Kidney glomerular epithelial cell (primary cell): ENCODE data around the gene TPPP.
"Not testable (repeated sequence)": the region's sequence is repeated elsewhere in the genome, so short reads cannot be mapped to it uniquely, and the experiment has no call there.

Source experiments
- DNase-seq: peaks from one replicate; lab custom pipeline; 2025; lab: John Stamatoyannopoulos, UW

TPPP gene

DNA sequence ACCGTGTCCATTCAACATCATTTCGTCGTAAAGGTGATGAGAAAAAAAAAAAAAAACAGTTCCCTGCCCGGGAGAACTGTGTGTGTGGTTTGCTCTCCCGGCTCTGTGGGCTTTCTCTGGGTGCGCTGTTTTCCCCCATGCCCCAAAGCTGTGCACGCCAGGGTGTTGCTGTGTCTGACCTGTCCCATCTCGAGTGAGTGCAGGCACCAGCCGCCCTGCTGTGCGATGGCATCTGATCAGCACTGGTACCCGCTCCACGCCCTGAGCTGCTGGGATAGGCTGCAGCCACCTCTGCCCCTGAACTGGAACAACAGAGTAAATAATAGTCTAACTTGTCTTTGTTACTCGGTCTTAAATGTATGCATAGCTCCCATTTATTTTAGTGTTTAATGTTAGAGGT, 47.7 kb downstream of the TPPP start:
- DNase-seq = no peak

DNA sequence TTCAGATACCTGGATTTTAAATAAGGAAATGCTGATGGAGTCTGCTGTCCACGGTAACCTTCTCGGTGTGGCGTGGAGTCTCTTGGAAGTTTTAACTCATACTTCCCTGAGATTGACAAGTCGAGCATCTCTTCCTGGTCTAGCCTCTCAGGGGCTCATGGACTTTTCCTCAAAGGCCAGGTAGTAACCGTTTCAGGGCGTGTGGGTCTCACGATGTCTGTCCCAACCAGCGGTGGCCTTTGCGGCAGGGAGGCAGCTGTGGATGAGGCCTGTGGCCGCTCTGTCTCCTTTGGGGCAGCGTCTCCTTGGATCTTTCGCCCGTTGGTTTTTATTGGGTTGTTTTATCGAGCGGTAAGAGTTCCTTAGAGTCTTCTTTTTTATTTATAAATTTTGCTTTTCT, 48.2 kb downstream of the TPPP start:
- no peak for DNase-seq

DNA sequence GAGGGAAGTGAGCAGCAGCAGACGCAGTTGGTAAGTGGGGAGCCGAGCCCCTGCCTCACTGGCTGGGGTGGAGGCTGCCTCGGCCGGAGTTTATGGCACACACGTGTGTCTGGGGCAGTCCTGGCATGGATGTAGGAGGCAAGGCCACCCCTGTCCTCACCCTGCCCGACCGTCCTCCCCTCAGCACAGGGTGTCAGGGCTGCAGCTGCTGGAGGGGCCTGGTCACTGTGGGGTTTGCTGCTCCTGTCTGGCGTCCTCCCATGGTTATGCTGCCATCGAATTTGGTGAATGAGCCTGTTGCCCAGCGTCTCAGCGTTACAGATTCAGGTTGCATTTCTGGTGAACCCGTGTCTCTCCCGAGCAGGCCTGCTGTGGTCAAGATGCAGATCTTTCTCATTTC, 48.6 kb downstream of the TPPP start:
- no peak for DNase-seq

DNA sequence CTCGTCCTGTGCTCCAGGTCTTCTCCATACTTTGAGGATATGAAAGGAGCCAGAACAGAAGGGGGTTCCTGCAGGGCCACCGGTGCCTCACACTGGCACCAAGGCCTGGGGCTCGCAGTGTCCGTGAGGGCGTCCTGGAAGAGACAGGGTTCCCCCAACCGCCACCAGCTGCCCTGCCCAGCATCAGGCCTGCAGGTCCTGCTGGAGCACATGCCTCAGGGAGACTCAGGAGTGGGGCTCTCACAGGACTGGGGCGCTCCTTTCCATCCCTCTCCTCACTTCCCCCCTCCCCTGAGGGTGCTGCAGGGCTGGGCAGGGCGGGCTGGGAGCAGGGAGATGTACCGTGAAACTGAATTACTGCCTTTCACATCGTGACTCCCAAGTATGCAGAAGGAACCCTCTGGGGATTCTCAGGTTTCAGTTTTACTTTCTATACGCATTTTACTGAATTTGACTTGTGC, 49.3 kb downstream of the TPPP start:
- no peak for DNase-seq

DNA sequence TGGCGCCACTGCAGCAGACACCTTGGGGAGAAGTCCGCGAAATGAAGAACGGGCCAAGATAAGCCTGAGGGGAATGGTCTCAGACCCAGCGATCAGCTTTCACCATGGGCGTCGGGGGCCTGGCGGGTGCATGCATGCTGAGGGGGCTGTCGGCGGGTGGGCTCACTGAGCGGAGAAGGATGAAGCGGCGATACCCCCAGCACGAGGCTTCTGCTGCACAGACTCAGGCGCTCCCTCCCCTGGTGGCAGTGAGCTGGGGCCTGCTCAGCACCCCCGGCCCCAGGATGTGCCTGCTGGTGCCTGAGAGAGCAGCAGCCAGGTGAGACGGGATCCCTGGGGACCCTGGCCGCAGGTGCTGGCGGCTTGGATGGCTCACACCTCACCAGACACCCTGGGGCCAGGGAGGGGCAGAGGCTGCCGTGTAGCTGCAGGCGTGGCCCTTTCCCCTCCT, 49.8 kb downstream of the TPPP start:
- no peak for DNase-seq

DNA sequence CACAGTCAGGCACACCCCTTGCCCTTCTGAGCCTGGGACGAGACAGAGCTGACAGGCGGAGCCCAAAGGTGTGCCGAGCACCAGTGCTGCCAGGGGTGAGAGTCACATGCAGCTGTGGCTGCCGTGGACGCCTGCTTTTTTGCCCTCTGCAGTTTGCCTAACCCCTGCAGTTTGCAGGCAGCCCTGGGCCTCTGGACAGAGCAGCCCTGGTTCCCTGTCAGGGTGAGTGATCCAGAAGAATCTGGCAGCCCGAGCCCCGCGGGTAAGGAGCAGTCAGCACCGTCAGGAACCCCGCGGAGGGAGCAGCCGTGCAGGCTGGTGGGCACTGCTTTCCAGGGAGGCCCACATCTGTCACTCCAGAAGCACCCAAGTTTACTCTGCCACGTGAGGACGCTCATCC, 50.7 kb downstream of the TPPP start:
- no peak for DNase-seq

DNA sequence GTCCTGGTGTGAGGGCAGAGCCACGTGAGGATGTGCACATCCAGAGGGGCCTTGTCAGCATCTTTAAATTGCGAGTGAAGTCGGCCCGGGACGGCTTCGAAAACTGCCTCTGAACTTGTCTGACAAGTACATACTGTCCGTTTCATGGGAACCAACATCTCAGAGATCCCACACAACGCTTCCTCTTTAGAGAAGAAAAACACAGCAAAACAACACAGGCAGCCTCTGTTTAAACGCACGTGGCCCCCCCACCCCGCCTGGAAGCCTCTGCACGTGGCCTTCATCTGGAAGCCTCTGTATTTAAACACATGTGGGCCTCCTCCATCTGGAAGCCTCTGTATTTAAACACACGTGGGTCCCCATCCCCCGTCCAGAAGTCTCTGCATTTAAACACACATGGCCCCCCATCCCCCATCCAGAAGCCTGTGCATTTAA, 51.8 kb downstream of the TPPP start:
- no peak for DNase-seq

DNA sequence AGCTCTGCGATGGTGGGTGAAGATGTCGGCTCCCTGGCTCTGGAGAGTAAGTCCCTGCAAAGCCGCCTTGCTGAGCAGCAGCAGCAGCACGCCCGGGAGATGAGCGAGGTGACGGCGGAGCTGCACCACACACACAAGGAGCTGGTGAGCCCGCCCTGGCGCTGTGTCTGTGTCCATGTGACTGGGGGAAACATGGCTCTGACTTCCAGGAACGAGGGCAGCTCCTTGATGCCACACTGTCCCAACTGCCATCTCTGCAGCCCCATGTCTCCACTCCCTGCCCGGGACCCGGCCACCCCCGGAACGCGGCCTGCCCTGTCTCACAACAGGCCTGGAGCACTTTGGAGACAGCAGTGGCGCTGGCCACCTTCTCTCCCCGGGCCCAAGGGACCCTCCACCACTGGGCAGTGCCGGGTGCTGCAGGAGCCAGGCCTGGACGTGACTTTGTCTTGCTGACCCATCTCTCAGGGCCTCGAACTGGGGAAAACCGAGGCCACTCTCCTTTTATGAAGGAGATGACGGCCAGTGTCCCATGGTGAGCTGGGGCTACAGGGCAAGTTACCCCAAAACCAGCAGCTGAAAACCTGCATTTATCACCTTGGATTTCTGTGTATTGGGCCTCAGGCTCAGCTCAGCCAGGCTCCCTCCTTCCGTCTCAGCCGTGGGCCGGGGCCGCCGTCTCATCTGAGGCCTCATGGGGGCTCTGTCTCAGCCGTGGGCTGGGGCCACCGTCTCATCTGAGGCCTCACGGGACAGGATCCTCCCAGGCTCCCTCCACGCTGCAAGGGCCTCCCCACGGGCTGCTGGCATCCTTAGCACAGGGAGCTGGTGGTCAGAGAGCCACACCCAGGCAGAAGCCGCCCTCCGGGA, 52.5 kb downstream of the TPPP start:
- DNase-seq = no peak

DNA sequence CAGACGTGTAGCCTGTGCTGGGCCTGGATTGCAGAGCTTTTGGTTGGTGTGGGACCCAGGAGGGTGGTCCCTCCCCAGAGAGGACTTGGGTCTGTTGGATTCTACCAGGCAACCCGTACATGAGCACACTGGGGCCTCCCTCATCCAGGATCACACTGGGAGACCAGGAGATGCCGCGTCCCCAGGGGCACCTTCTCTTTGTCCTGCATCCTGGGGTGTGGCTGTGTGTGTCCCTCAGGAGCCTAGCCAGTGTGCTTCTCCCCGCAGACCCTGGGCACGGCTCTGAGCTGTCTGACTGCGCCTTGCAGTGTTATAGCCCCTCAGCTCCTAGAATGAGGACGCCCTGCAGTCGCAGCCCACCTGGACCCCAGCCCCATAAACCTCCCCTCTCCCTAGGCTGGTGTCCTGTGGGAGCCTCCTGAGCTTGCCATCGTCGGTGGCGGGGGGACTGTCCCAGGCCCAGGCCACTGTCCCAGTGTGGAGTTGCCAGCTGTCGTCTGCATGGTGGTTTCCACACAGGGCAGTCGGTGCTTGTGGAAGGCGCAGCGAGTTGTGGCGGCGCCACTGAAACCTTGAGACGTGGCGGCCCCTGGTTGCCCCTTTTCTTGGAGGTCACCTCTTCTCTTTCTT, 53.5 kb downstream of the TPPP start:
- no peak for DNase-seq

DNA sequence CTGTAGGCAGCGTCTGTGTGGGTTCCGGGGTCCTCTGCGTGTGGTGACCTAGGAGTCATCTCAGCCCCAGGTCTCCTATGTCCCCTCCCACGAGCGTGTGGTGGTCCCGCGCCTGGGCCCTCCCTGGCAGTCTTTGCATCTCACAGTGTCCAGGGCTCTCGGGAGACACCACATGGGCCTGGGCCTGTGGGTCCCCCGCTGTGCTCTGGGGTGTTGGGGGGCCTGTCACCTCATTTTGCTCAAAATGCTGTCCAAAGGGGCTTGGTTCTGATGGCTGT, 54.0 kb downstream of the TPPP start:
- DNase-seq = no peak

DNA sequence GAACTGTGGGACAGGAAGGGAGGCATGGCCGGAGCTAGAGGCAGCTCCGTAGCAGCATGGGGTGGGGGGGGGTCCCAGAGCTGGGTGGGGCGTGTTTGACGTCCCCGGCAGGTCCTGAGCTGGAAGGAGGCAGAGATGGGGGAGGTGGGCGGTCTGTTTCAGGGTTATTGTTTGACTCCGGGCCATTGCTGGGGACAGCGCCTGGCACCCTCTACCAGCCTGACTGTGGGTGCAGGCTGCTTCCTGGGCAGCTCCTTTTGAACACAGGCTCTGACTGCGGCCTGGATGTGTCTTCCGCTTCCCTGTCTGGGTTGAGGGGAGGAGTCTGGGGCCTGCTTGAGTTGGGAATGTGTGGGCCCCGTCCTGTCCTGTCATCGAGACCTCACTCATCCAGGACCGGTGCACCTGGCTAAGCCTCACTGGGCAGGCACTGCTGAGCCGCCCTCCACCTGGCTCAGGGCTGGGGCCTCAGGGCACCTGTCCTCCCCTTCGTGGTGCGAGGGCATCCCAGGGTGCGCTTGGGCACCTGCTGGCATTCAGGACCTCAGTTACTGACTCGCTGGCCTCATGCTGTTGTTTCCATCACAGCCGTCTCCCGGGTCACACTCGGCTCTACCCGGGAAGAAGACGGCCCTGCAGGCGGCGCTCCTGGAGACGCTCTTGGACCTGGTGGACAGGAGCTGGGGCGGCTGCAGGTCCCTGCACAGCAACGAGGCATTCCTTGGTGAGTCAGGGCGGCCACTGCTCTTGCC, 54.5 kb downstream of the TPPP start:
- no peak for DNase-seq

DNA sequence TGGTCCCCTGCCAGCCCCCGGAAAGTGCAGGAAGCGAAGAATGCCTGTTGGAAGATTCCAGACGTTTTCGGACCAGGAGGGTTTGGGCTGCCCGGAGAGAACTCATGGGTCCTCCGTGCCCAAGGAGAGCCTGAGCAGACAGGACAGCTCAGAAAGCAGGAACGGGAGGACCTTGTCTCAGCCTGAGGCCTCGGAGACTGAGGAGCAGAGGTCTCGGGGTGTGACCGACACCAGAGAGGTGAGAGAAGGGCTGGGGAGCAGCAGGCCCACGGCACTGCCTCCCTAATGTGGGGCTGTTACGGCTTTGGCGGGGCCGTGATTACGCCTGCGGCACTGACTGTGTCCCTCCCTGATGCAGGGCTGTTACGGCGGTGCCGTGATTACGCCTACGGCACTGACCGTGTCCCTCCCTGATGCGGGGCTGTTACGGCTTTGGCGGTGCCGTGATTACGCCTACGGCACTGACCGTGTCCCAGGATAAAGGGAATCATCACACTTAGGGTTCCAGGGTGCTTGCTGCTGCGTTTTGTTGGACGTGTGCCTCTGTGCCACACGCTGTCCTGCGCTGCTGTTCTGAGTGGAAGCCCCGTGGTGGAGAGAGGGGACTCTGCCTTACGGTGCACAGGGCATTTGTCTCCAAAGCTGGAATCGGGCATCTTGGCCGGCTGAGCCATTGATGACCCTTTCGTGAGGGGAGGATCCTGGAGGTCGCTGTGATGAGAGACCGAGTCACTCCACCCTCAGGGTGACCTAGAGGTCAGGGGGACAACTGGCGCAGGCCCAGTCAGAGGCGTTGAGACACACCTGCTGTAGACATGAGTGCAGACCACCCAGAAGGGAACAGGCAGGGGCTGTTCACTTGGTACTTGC, 55.3 kb downstream of the TPPP start:
- DNase-seq = no peak

DNA sequence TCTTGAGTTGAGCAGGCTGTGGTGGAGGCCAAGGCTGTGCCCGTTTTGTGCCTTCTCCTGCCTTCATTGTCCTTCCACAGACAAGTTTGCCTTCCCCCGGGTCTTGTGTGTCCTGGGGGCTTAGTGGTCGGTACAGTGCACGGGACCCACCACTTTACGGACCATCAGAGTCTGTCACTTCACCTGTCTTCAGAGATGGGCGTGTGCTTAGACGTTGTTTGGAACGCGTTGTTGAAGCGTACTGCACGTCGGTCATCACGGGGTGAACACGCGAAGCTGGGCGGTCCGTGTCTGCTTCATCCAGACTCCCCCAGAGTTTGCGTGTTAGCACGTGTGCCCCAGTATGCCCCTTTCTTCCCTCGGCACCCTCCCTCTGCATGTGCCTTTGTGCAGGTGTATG, 56.2 kb downstream of the TPPP start:
- DNase-seq = no peak

DNA sequence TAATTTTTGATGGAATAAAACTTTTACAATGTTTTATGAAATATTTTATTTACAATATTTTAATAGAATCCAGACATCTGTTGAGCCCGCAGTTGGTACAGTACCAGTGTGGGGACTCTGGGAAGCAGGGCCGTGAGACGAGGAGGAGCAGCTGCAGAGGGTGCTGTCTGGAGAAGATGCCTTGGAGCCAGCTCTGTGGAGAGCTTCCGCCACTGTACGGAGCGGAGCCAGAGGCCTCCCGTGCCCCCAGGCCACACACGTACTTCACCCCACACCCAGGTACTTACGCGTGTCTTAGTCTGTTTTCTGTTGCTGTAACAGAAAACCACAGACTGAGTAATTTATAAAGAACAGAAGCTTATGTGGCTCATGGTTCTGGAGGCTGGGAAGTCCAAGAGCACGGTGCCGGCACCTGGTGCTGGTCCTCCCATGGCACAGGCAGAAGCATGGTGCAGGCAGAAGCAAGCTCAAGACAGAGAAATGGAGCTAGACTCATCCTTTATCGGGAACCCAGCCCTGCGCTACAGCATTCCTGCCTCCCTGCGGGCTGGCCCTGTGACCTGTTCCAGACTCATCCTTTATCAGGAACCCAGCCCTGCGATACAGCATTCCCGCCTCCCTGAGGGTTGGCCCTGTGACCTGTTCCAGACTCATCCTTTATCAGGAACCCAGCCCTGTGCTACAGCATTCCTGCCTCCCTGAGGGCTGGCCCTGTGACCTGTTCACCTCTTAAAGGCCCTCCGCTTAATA, 57.7 kb downstream of the TPPP start:
- DNase-seq = no peak

DNA sequence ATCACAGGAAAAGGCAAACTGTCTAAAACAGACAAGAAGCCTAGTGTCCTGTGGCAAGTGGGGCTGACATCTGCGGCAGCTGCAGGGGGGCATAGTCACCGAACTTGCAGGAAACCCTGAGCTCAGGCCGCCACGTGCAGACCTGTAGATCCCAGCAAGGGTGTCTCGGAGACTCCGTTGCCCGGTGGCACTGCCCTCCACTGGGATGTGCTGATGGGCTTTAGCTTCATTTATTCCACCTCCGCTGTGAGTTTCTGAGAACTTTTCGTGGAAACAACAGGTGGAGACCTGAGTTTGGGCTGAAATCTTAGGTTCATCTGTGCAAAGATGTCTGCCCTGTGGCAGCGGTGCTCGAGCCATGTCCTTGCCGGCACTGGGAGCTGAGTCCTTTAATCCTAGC, 59.0 kb downstream of the TPPP start:
- DNase-seq = no peak

DNA sequence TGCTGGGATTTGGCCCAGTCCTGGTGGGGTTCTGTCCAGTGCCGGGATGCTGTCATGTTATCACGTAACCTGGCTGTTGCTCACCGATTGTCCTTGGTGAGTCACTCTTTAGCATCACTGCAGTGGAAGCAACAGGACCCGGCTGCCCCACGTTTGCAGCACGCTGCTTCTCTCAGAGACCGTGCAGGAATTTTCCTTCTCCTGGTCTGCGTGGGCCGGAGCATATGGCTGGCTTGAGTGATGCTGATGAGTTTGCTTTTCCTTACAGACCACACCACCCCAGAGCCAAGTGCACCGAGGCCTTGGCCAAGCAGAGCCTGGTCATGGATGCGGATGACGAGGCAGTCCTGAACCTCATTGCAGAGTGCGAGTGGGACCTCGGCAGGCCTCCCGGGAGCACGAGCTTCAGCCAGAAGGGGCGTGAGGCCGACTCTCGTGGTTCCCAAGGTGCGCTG, 59.6 kb downstream of the TPPP start:
- DNase-seq = no peak

DNA sequence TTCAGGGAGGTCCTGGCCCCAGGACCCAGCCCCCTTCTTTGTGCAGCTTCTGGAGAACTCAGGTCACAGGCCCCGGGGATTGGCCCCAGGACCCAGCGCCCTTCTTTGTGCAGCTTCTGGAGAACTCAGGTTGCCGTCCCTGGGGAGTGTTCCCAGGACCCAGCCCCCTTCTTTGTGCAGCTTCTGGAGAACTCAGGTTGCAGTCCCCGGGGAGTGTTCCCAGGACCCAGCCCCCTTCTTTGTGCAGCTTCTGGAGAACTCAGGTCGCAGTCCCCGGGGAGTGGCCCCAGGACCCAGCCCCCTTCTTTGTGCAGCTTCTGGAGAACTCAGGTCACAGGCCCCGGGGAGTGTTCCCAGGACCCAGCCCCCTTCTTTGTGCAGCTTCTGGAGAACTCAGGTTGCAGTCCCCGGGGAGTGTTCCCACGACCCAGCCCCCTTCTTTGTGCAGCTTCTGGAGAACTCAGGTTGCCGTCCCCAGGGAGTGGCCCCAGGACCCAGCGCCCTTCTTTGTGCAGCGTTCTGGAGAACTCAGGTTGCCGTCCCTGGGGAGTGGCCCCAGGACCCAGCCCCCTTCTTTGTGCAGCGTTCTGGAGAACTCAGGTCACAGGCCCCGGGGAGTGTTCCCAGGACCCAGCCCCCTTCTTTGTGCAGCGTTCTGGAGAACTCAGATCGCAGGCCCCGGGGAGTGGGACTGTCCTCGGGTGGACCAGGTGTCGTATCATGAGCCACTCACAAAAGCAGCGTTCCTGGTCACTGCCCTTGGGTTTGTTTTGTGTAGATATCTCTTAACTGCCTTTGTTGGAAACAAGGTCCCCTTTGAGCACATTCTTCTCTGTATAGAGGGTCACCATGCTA, 64.6 kb downstream of the TPPP start:
- not testable (repeated sequence) for DNase-seq

DNA sequence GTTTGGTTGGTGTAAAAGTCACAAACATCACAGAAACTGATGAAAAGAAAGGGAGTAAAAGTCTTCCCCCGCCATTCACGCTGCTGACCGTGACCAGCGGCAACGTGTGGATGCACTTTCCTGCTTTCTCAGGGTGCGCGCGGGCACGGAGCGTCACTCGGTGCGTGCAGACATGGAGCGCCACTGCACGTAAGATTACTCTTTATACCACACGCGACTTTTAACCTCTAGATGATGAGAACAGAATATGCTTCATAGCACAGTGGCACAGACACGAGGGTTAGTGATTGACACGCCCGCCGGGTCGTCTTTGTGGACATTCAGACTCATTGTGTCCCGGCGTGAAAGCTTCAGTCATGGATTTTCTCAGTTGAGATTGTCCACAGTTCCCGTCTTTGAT, 65.3 kb downstream of the TPPP start:
- no peak for DNase-seq

DNA sequence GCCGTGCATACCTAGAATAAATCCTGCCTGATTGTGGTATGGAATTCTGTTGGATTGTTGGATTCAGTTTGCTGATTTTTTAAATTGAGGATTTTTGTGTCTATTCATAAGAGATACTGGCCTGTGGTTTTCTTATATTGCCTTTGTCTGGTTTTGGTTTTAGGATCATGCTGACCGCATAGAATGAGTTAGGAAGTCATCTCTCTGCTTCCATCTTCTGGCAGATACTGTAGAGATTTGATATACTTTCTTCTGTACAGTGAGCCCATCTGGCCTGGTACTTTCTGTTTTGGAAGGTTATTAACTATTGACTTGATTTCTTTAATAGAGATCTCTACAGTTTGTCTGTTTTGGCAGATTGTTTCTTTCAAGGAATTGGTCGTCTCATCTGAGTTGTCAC, 66.3 kb downstream of the TPPP start:
- DNase-seq = no peak

DNA sequence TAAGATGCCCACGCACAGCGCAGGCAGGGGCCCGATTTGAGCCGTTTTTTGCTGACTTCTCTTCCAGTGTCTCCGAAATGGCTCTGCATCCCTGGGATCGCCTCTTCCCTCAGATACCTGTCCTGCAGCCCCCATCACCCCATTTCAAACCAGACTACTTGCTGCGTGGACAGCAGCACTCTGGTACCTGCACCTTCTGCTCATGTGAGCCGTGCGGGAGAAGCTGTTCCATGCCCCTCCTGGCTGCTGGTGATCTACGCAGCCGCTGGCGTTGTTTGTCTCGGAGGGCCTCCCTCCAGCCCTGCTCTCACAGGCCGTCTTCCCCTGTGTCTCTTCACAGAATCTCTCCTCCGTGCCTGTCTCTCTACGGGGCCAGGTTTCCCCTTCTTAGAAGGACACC, 67.6 kb downstream of the TPPP start:
- DNase-seq = no peak

DNA sequence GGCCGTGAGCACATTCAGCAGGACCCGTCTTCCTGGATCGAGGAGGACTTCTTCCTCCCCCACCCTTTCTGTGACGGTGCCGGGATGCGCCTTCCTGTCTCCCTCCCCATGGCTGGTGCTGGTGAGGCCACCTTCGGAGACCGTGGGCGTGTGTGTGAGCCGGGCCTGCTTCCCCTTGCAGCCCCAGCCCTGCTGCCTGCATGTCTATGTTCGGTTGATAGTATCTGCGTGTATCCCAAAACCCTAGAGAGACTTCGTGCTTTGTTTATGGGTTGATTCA, 68.3 kb downstream of the TPPP start:
- DNase-seq = no peak
